Measurements from ENCODE around the gene OR1F1.
A peak's percentile ranks its signal among the peaks of the same experiment; 100 is the strongest.
"Not testable (repeated sequence)": the region's sequence is repeated elsewhere in the genome, so short reads cannot be mapped to it uniquely, and the experiment has no call there.

OR1F1 gene

DNA sequence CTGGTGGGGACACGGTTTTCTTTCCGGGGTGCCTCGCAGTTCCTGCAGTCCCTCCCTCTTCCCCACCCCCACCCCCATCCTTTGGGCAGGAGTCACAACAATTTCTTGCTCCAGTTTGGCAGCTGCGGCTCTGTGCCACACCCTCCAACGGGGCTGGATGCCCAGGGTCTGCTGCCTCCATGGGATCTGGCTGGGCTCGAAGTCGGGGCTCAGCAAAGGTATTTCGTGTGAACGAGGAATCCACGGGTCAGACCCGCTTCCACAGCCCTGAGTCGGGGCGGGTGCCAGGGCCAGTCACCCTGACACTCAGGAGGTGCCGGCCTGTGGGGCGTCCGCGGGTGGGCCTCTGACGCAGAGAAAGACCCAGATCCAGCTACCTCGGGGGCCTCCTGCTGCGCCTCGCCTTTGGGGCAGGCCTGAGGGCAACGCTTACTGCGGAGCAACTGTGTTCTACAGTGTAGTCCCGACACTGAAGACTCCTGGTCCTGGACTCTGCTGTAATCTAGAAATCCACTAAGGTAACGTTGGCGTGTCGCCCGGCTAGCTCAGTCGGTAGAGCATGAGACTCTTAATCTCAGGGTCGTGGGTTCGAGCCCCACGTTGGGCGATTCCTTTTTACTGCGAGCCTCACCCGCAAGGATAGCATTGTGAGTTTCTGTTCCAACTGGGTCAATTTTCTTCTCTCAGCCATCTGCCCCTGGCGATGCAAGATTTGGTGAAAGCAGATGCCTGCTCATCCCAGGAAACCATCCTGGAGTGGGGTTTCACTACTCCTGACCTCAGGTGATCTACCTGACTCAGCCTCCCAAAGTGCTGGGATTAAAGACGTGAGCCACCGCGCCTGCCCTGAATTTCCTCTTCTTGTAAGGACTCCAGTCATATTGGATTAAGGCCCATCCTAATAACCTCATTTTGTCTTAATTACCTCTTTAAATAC is 12.6 kb upstream of the OR1F1 start:
- no peak for DNase-seq

DNA sequence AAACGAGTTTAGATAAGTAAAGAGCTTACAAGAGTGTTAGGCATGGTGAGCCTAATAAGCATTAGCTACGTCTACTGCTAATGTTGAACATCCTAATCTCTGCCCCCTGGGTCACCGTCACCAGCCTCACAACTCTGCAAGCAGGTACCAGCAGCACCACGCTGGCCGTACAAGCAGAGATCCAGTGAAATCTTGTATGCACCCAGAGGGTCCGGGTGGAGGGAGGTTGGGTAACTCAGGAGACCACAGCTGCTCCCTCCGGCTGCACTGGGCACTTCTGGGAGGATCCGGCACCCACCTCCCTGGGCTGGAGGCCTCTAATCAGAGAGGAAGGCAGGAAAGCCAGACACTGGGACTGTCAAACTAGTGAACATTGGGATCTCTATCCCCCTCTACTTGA is 8.4 kb upstream of the OR1F1 start:
- DNase-seq: no peak

DNA sequence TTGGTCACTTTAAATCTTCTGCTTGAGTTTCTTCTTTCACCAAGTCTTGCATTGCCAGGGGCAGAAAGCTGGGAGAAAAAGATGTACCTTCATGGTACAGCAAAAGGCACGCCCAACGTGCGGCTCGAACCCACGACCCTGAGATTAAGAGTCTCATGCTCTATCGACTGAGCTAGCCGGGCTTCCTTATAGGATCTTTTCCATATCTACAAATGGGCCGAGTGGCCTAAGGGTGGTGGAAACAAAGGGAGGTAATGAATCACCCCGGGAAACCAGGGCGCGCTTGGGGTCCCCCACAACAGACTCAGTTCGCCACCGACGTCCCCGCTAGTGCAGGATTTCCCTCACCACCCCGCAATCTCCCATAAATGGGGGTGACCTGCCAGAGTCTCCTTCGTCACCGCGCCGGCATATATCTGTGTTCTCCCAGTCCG is 7.5 kb upstream of the OR1F1 start:
- no peak for DNase-seq

DNA sequence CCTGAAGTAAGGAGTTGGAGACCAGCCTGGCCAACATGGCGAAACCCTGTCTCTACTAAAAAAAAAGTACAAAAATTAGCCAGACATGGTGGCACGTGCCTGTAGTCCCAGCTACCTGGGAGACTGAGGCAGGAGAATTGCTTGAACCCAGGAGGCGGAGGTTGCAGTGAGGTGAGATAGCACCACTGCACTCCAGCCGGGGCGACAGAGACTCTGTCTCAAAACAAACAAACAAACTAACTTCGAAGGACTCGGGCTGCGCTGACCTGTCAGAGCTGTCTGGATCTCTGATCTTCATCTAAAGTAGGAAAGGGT is 5.8 kb upstream of the OR1F1 start:
- DNase-seq: not testable (repeated sequence)

DNA sequence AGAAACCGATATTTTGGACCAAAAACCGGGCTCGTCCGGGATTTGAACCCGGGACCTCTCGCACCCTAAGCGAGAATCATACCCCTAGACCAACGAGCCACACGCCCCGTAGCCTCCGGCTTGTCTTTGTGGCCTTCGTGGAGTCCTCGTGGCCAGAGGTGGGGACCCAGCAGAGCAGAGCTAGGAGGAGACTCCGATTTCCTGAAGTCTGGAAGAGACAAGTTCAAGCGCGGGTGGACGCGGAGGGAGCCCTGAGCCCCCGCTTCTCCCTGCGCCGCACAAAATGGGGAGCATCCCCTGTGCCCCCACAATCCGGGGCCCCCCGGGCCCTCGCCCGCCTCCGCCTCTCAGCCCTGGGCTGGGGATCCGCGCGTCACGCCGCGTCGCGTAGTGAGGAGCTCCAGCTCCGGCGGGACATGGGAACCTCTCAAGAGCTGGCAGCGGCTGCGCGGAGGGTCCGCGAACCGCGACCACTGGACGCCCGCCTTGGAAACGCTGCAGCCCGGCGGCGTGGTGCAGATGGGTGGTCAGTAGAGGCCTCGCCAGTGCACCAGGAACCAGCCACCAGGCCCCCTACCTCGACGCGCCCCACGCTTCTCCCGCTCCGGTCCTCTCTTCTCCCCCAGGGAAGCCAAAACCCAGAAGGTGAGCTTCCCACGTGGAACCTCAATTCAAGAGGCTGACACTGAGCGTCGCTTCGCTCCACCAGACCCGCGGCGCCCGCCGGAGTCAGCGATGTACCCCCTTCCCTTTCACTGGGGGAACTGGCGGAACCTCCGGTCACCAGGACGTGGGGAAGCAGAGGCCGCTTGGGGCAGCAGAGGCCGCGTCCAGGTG is 5.2 kb upstream of the OR1F1 start:
- peak; percentile 69 for DNase-seq

DNA sequence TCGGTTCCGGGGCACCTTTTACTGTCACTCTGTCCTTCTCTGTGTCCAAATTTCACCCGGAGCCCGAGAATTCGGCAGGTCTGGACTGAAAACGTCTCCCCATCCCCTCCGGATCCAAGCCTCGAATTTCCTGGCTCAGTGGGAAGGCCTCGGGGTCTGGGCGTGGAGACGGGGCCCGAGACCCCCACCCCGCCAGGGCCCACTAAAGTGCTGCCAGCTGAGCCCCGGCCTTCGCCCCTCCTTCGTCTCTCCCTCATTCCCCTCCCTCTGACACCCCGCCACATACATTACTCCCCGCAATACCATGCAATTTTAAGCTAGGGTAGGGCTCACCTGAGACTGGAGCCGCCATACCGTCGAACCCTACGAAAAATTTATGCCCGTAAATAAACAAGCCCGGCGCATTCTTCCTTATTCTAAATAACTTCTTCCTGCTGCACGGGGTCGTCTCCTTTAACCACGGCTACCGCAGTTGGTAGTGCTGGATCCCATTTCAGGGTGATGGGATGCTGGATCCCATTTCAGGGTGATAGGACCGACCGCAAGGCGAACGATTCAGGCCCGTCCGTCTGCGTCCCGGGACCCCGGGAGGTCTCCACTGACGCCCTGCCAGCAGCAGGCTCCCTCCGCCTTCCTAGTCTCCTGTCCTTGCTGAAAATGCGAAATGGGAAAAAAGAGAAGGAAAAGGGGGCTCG is 4.4 kb upstream of the OR1F1 start:
- DNase-seq: no peak

DNA sequence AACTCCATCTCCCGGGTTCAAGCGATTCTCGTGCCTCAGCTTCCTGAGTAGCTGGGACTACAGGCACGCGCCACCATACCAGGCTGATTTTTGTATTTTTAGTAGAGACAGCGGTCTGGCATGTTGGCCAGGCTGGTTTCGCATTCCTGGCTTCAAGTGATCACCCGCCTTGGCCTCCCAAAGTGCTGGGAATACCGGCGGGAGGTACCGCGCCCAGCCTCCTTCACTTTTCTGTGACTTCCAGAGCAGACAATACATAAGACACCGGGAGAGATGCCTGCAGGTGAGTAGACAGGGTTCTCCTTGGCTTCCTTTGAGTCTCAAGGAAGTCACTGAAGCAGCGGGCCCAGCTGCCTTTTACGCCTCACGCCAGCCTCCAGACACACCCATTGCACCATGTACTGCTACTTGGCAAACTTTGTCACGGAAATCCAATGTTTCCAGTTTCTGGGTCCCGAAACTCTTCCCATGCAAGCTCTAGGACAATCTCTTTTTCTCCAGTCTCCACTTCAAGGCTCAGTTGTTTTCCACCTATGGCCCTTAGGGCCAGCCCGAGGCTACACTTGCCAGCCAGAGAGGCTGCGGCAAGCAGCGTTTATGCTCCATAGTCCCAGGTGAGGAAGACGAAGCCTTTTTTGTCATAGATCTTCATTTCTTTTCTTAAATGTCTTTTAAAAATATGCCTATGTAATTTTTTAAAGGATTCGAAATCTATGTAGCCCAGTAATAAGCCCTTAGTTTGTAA is 886 bp upstream of the OR1F1 start:
- DNase-seq: no peak

DNA sequence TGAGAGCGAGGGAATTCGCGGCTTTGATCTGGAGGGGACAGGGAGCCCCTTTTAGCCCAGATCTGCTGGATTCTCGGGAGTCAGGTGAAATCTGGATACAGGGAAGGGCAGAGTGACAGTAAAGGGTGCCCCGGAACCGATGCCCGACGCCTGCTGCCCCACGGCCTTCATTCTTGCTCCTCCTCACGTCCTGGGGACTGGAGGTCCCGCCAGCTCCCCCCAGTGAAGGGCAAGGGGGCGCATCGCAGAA is 596 bp downstream of the OR1F1 start:
- no peak for DNase-seq

DNA sequence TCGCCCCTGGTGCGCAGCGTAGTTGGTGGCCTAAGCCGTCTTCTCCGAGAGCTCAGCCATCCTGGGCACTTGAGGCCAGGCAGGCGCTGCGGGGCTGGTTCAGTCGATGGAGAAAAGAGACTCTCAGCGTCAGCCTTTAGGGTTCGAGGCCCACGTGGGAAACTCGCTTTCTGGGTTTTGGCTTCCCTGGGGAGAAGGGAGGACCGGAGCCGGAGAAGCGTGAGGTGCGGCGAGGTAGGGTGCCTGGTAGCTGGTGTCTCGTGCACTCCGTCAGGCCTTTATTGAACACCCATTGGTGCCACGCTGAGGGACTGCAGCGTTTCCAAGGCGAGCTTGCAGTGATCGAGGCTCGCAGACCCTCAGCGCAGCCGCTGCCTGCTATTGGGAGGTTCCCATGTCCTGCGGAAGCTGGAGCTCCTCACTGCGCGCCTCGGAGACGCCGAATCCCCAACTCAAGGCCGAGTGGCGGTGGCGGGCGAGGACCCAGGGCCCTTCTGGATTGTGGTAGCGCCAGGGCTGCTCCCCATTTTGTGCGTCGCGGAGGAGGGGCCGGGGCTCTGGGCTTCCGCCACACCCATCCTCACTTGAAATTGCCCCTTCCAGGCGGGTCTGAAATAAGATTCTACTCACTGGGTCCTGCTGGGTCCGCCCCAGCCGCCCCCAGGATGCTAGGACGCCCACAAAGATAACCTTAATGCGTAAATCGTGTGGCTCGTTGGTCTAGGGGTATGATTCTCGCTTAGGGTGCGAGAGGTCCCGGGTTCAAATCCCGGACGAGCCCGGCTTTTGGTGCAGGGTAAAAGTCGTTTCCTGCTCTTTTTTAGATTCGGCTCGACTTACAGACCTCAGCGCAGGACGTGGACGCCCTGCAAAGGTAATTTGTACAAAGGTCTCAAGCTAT is 1.2 kb downstream of the OR1F1 start:
- peak; percentile 55 for DNase-seq

DNA sequence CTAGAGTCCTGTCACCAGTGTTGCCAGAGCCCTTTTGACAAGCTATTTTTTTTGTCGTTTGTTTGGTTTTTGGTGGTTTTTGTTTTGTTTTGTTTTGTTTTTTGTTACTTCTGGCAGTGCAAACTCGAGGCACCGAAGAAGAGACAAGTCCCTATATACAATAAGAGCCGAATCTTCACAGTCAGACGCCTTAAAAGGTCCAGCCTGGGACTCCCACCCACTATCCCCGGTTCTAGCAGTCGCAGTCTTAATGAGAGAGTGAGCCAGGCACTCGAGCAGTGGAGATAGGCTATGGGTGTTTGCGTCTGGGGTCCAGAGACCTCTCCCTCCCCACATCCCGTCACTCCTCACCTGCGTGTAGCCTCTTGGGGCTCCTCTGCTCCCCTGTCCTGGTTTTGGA is 1.9 kb downstream of the OR1F1 start:
- no peak for DNase-seq

DNA sequence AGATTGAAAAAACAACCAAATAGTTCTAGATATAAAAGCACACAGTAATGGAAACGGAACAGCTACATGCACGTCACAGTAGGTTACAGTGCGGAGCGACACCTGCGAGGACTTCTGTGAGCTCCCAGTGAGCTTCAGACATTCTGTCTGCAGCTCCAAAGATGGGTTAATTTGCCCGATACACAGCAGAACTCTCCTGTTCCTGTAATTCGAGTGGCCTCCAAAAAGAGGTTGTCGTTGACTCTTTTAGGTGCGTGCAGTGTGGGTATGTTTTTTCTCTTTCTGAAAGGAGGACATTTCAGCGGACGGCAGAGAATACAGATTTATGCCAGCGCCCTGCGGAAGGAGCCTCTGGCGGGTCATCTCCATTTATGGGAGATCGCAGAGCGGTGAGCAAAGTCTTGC is 2.9 kb downstream of the OR1F1 start:
- no peak for DNase-seq

DNA sequence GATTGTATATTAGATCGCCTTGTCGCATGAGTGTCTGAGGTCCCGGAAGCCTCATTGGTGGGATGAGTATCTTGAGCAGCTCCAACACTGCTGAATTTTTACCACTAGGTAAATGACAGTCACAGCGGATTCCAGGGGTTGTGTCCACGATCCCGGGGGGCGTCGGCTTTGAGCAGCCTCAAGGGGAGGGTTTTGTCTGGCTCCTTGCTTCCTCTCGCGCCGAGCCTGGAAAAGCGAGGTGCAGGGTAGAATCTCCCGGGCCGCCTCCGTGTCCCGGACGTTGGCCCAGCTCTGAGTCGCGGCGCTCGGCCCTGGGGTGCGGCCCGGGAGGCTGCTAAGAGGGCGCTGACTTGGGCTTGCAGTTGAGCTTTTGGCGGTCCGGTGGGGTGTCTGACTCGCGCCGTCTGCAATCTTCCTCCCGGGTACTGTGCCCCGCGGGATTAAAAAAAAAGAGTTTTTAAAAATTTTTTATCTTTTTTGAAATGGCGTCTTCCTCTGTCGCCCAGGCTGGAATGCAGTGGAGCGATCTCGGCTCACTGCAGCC is 4.5 kb downstream of the OR1F1 start:
- DNase-seq: no peak

DNA sequence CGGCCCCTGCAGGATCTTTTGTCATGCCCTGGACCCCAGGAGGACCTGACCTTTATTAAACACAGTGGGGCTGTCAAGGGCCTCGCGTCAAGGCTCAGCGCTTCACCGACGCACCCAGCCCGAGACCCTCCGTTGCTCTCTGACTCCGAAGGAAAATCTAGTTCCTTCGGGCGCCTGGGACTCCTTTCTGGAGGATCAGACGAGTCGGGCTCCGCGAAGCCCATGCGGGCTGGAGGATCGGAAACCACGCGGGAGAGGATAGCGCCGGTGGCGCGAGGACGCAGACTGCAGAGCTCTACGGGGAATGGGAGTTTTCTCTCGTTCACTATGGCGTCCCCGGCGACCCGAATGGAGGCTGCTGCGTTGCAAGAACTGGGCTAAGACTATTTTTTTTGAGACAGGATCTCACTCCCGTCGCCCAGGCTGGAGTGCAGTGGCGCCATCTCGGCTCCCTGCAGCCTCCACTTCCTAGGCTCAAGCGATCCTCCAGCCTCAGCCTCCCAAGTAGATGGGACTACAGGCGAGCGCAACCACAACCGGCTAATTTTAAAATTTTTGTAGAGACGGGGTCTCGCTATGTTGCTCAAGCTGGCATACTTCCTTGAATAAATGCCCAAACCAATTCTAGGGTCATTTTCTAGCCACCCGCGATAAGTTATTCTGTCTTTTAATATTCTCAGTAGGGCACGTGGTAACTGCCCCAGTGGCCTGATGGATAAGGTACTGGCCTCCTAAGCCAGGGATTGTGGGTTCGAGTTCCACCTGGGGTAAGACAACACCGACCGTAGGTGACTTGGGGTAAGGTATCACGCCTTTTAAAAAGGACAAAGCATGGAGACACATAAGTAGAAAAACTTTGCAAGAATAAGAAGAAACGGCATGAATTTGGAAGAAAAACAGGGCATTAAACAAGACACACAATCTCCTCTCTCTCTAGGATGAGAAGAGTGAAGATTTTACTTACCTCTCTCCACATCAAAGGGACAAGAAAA is 5.5 kb downstream of the OR1F1 start:
- no peak for DNase-seq

DNA sequence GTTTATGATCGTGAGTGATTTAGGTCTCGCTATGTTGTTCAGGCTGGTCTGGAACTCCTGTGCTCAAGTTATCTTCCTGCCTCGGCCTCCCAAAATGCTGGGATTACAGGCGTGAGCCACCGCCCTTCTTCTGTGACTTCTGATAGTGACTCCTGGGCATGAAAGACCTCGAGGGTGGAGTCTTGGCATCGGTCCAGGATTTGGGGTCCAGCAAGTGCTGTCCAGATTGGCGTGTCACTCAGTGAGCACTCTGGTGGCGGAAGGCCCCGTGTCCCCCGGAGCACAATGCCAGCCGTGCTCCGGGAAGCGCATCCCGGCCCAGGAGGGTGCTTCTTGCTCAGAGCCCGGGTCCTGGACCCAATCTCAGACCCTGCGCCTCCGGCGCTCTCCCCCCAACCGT is 6.8 kb downstream of the OR1F1 start:
- no peak for DNase-seq

DNA sequence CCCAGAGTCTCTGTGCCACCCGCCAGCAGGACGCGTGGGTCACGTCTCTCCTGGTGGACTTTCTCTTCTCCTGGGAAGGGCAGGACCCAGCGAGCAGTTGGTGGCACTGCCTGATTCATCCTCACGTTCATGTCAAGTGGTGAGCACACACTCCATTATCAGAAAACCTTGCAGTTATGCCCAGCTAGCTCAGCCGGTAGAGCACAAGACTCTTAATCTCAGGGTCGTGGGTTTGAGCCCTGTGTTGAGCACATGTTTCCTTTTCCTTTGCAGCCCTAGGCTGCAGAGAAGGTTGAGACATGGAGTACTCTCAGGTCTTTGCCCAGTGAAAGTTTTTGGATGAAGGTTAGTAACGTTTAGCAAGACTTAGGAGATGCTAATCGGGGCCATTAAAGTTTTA is 8.0 kb downstream of the OR1F1 start:
- DNase-seq: no peak

DNA sequence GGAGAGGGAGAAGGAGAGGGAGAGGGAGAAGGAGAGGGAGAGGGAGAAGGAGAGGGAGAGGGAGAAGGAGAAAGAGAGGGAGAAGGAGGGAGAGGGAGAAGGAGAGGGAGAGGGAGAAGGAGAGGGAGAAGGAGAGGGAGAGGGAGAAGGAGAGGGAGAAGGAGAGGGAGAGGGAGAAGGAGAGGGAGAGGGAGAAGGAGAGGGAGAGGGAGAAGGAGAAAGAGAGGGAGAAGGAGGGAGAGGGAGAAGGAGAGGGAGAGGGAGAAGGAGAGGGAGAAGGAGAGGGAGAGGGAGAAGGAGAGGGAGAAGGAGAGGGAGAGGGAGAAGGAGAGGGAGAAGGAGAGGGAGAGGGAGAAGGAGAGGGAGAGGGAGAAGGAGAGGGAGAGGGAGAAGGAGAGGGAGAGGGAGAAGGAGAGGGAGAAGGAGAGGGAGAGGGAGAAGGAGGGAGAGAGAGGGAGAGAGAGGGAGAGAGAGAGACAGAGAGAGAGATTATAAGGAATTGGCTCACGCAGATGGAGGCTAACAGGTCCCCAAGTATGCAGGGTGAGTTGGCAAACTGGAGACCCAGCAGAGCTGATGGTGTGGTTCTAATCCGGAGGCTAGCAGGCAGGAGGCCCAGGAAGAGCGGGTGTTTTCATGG is 9.8 kb downstream of the OR1F1 start:
- DNase-seq: not testable (repeated sequence)

DNA sequence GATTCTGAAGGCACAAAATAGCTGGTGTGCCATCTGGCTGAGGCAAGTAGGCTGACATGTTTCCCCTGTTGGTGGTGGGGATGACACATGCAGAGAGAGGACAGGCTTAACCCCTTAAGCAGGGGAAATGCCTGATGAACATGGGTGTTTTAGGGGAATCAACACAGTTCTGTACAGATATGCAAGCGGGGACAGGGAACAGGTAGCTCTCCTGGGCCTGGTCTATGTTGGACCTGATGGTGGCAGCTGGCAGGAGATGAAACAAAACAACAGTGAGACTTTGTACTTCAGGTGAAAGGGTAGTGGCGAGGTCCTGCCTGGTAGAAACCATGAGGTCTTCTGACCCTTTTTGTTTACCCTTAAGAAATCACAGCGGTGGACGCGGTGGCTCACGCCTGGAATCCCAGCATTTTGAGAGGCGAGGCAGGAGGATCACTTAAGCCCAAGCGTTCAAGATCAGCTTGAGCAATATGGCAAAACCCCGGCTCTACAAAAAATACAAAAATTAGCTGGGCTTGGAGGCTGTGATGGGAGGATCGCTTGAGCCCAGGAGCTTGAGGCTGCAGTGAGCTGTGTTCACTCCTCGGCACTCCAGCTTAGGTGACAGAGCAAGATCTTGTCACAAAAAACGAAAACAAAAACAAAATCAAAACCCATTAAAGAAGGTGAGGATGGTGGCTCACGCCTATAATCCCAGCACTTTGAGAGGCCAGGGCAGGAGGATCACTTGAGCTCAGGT is 10.5 kb downstream of the OR1F1 start:
- DNase-seq: no peak

DNA sequence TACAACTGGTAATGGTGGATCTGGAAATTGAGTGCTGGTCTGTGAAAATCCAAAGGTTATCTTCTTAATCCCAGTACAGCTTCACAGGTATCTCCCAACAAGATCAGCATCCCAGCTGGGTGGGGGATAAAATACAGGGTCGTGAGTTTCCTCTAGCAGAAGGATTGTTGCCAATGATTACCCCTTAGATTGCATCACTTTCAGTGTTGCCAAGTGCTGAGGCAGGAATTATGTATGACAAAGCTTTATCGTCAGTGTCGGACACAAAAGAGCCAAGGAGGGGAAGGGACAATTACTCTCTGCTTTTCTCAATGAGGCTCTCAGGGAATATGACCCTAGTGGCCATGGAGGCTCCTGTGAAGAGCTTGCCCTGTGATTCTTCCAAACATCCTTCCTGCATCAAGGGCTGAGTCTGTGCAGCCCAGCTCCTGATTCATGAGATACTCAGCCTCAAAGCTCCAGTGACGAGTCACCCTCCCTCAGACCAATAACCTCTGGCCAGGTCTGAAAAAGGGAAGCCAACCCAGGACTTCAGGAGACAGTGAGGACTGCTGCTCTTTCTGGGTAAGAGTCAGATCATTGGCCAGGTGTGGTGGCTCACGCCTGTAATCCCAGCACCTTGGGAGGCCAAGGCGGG is 15.0 kb downstream of the OR1F1 start:
- DNase-seq: no peak

DNA sequence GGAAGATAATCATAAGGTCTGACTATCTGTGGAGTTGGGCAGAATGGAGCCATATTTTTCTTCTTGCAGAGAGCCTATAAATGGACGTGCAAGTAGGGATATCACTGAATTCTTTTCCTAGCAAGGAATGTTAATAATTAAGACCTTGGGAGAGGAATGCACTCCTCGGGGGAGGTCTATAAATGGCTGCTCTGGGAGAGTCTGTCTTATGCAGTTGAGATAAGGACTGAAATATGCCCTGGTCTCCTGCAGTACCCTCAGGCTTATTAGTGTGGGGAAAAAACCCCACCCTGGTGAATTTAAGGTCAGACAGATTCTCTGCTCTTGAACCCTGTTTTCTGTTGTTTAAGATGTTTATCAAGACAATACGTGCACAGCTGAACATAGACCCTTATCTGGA is 17.9 kb downstream of the OR1F1 start:
- DNase-seq: not testable (repeated sequence)
